BJ (cell line): Measurements from ENCODE around the gene FTL. TPM values are rescaled to one million over a fixed set of nuclear protein-coding genes. Genes with fewer than 3 reads are reported as not detected.

Experiments
- CTCF ChIA-PET: fragments of 350-600 bp; formaldehyde crosslinking; extraction: SDS; loops from one replicate; lab custom pipeline; 2021; ENCODE audit warnings: antibody characterized with exemption, inconsistent platforms; lab: Yijun Ruan, JAX
- POLR2A ChIA-PET: fragments of 300-600 bp; sonication (Branson Sonifier 250); formaldehyde crosslinking; extraction: SDS; loops from one replicate; lab custom pipeline; 2021; ENCODE audit warnings: antibody characterized with exemption; lab: Charles Lee
- DNase-seq: peaks from one replicate; pipeline ENCODE4 v3.0.0-alpha.2; 2011; ENCODE audit warnings: low read depth
- H3K27me3 ChIP-seq: 2 replicates; pipeline ENCODE4 v1.6.0; 2011; ENCODE audit warnings: low read length; ENCODE audit not compliant: control insufficient read depth, insufficient read depth
- H3K36me3 ChIP-seq: 2 replicates; pipeline ENCODE4 v1.5.1; 2011; ENCODE audit warnings: low read length; ENCODE audit not compliant: control insufficient read depth, insufficient read depth
- H3K4me3 ChIP-seq: 2 replicates; pipeline ENCODE4 v1.5.1; 2011; ENCODE audit warnings: low read depth, mild to moderate bottlenecking, control low read depth, low read length
- CTCF ChIP-seq: IDR thresholded peaks from 2 replicates; pipeline ENCODE4 v1.5.1; 2011; ENCODE audit warnings: low read depth, mild to moderate bottlenecking, control low read depth, inconsistent platforms, low read length, moderate library complexity; ENCODE audit not compliant: insufficient read depth
- polyA plus RNA-seq: library from polyadenylated mRNA; depleted of rRNA; stranded (reverse); fragments of >200 nt; gene quantifications from 2 replicates; pipeline ENCODE4 v1.2.3, GENCODE V29; 2011

The FTL gene
- polyA plus RNA-seq, 1 experiment: 3,340 TPM

DNA sequence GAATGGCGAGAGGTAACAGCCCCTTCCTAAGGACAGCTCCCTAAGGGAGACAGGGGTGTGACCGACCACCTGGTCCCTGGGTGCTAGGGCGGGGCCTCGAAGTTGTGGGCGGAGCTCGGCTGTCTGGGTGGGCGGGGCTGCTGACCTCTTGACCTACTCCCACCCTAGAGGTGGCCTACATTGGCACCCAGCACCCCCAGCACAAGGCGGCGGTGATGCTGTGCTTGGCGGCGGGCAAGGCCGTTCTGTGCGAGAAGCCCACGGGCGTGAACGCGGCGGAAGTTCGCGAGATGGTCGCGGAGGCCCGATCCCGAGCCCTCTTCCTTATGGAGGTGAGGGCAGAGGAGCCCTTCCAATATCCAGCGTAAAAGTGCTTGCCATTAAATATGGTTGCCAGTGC is 29.2 kb upstream of the FTL start:
- POLR2A ChIA-PET: no interaction called here
- no peaks in the 10 kb centered on the region for H3K36me3 ChIP-seq
- no peak for TF ChIP-seq CTCF
- CTCF ChIA-PET: no interaction called here
- no peaks in the 10 kb centered on the region for H3K27me3 ChIP-seq
- H3K4me3 ChIP-seq: no peak overlapping the region
- DNase-seq: no peak

DNA sequence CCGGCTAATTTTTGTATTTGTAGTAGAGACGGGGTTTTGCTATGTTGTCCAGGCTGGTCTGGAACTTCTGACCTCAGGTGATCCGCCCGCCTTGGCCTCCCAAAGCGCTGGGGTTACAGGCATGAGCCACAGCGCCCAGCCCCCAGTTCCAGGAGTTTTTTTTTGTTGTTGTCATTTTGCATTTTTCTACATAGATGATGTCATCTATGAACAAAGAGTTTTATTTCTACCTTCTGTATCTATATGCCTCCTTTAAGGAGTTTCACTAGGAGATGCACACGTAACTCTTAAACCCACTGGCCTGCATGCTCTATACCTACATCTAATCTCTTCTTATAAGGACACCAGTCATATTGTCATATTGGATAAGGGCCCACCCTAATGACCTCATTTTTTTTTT is 26.9 kb upstream of the FTL start:
- H3K27me3 ChIP-seq: no peaks in the 10 kb centered on the region
- CTCF ChIA-PET: no interaction called here
- no peak for TF ChIP-seq CTCF
- DNase-seq: no peak
- H3K36me3 ChIP-seq: no peaks in the 10 kb centered on the region
- H3K4me3 ChIP-seq: no peak overlapping the region
- POLR2A ChIA-PET: no interaction called here

DNA sequence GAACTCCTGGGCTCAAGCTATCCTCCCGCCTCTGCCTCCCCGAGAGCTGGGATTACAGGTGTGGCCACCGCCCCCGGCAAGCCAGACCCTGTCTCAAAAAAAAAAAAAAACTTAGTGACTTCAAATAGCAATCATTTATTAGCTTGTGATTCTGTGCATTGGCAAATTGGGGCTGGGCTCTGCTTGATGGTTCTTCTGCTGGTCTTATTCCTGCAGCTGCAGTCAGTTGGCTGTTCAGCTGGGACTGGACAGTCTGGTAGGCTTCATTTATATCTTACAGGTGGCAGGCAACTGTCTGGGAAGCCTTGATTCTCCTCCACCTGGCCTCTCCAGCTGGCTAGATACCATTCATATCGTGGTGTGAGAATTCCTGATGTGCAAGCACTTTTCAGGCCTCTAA is 24.2 kb upstream of the FTL start:
- no peaks in the 10 kb centered on the region; the same call in 1 of the 2 replicates for H3K27me3 ChIP-seq
- DNase-seq: no peak
- CTCF ChIA-PET: interaction anchor here (0.6 kb wide), 1 partner anchor 9 kb away, joined by 6 read pairs; no protein-coding TSS in a partner anchor
- POLR2A ChIA-PET: no interaction called here
- H3K36me3 ChIP-seq: no peaks in the 10 kb centered on the region
- H3K4me3 ChIP-seq: no peak overlapping the region
- TF ChIP-seq CTCF: no peak

DNA sequence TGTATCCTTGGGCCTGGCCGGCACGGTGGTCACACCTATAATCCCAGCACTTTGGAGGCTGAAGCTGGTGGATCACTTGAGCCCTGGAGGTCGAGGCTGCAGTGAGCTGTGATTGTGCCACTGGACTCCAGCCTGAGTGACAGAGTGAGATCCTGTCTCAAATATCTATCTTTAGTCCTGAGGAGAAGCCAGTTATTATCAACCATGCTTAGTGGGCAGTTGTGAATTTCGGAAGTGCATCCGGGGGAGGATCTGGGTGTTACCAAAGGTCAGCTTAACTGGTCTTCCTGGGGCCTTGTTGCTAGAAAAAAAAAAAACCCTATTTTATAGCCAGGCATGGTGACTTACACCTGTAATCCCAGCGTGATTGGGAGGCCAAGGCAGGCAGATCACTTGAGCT is 22.0 kb upstream of the FTL start:
- no peak for TF ChIP-seq CTCF
- ChIA-PET POLR2A (no interaction called here), CTCF (interaction anchor here (1.2 kb wide), 1 partner anchor 9 kb away, joined by 3 read pairs; no protein-coding TSS in a partner anchor)

DNA sequence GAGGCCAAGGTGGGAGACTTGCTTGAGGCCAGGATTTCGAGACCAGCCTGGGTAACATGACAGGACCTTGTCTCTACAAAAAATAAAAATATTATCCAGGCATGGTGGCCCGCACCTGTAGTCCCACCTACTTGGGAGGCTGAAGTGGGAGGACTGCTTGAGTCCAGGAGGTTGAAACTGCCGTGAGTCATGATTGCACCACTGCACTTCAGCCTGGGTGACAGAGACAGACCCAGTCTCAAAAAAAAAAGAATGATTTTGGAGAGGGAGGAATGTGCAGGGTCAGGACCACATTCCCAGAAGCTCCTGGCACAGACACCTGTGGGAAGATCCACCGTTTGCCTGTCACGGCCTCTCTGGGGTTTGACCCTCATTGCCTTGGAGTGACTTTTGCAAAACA is 19.7 kb upstream of the FTL start:
- Histone ChIP-seq H3K4me3 (no peak overlapping the region), H3K27me3 (no peaks in the 10 kb centered on the region; the same call in 1 of the 2 replicates), H3K36me3 (no peaks in the 10 kb centered on the region)
- no peak for TF ChIP-seq CTCF
- ChIA-PET CTCF (no interaction called here), POLR2A (no interaction called here)
- no peak for DNase-seq

More for the DNA sequence above, 22.0 kb upstream of the FTL start:
- Histone ChIP-seq H3K4me3 (no peak overlapping the region), H3K27me3 (no peaks in the 10 kb centered on the region; the same call in 1 of the 2 replicates), H3K36me3 (no peaks in the 10 kb centered on the region)
- DNase-seq: no peak
